ENCODE data around the gene SAFB. TPM values are rescaled to one million over a fixed set of nuclear protein-coding genes. Genes with fewer than 3 reads are reported as not detected.

Gene SAFB
- total RNA-seq, 1 donor from 2014 or later, result 127 TPM

DNA sequence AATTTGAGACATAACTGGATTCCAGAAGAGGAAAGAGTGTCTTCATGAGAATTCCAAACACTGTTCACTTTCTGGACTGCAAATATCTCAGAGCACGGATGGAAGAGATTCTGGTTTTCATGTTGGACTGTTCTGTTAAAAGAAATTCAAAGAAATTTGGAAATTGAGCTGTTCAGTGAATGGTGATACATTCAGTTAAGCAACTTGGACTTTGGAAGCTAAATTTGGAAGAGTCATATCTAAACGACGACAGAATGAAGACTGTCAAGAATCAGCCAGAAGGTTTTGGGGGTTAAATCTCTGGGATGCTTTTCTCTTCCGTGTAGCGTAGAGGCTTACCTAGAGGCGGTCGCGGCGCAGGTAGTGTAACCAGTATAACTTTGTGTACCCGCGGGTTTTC lies 25.6 kb downstream of the SAFB start:
- Mint-ChIP-seq H3K36me3 (peaks cover 41% of the 10 kb centered on the region), H3K27ac (no peak overlapping the region), H3K4me3 (no peak overlapping the region), H3K9me3 (no peaks in the 10 kb centered on the region), H3K27me3 (no peaks in the 10 kb centered on the region), H3K4me1 (ENCODE audit: unreplicated experiment) (no peaks in the 10 kb centered on the region)
- no peak for TF ChIP-seq CTCF (conservative IDR thresholded peaks at IDR 0.05)
- no peak for DNase-seq (ENCODE audit: extremely low spot score, unreplicated experiment)

GRCh38 chr19:5651361-5651760 lies 28.5 kb downstream of the SAFB start:
- Mint-ChIP-seq H3K9me3 (no peaks in the 10 kb centered on the region), H3K27me3 (no peaks in the 10 kb centered on the region), H3K4me3 (no peak overlapping the region), H3K27ac (no peak overlapping the region), H3K4me1 (ENCODE audit: unreplicated experiment) (no peaks in the 10 kb centered on the region), H3K36me3 (peaks cover 43% of the 10 kb centered on the region)
- TF ChIP-seq CTCF (conservative IDR thresholded peaks at IDR 0.05), result no peak
- no peak for DNase-seq (ENCODE audit: extremely low spot score, unreplicated experiment)

DNA sequence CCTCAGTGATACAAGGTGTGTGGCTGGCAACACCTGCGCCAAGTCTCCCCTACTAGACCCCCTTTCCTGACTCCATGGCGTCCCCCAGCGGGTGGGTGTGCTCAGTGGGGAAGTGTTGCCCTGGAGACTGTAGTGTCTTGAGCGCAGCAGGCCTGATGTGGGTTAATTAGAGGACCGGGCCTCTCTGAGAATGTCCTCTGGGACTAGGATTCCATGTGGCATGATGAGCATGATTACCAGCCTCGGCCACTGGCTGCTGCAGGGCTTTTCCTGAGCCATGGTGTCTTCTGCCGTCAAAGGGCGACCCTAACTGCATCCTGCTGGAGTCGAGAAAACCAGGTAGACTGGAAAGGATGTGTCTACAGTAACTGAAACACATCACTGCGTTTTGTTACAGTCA lies 29.4 kb downstream of the SAFB start:
- Mint-ChIP-seq H3K36me3 (peaks cover 34% of the 10 kb centered on the region), H3K4me3 (no peak overlapping the region)
- no peak for TF ChIP-seq CTCF (conservative IDR thresholded peaks at IDR 0.05)

GRCh38 chr19:5654931-5655330 lies 32.0 kb downstream of the SAFB start:
- Mint-ChIP-seq H3K27me3 (no peaks in the 10 kb centered on the region), H3K36me3 (peaks cover 35% of the 10 kb centered on the region), H3K4me1 (ENCODE audit: unreplicated experiment) (no peaks in the 10 kb centered on the region), H3K9me3 (no peaks in the 10 kb centered on the region), H3K27ac (no peak overlapping the region), H3K4me3 (no peak overlapping the region)
- DNase-seq (ENCODE audit: extremely low spot score, unreplicated experiment), result no peak
- TF ChIP-seq CTCF (conservative IDR thresholded peaks at IDR 0.05), result no peak

More for the DNA sequence above, 29.4 kb downstream of the SAFB start:
- Mint-ChIP-seq H3K27me3 (no peaks in the 10 kb centered on the region), H3K4me1 (ENCODE audit: unreplicated experiment) (no peaks in the 10 kb centered on the region), H3K27ac (no peak overlapping the region), H3K9me3 (no peaks in the 10 kb centered on the region)
- no peak for DNase-seq (ENCODE audit: extremely low spot score, unreplicated experiment)

DNA sequence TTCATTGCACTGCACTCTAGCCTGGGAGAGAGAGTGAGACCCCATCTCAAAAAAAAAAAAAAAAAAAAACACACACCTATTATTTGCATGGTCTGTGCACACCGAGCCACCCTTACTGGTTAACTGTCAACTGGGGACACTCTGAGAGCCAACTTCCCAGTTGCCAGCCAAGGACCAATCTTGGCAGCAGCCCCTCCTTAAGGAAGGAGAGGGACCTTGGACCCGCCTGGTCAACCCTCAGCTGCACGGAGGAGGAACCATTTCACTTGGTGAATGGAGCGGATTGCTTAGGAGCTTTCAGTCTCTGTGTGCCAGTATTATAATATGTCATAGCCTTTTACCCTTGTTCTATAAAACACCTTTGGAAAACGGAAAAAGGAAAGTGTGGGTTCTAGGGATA lies 32.5 kb downstream of the SAFB start:
- no peaks in the 10 kb centered on the region for H3K9me3 Mint-ChIP-seq
- H3K4me3 Mint-ChIP-seq, result no peak overlapping the region
- no peak for TF ChIP-seq CTCF (conservative IDR thresholded peaks at IDR 0.05)
- H3K4me1 Mint-ChIP-seq (ENCODE audit: unreplicated experiment), result no peaks in the 10 kb centered on the region
- H3K27me3 Mint-ChIP-seq, result no peaks in the 10 kb centered on the region
- DNase-seq (ENCODE audit: extremely low spot score, unreplicated experiment), result no peak
- peaks cover 34% of the 10 kb centered on the region for H3K36me3 Mint-ChIP-seq
- no peak overlapping the region for H3K27ac Mint-ChIP-seq

- Mint-ChIP-seq H3K36me3 (peaks cover 12% of the 10 kb centered on the region), H3K4me1 (ENCODE audit: unreplicated experiment) (no peaks in the 10 kb centered on the region), H3K4me3 (no peak overlapping the region), H3K27ac (no peak overlapping the region), H3K27me3 (no peaks in the 10 kb centered on the region), H3K9me3 (no peaks in the 10 kb centered on the region)
- no peak for TF ChIP-seq CTCF (conservative IDR thresholded peaks at IDR 0.05)
- DNase-seq (ENCODE audit: extremely low spot score, unreplicated experiment), result no peak
Measured at GRCh38 chr19:5661483-5661882, 38.6 kb downstream of the SAFB start.

Measured in type B pancreatic cell (in vitro differentiated cells).